ENCODE data around the gene MAD1L1. TPM values are rescaled to one million over a fixed set of nuclear protein-coding genes. Genes with fewer than 3 reads are reported as not detected.
"Not testable (repeated sequence)": the region's sequence is repeated elsewhere in the genome, so short reads cannot be mapped to it uniquely, and the experiment has no call there.

MAD1L1 gene
- total and polyA plus RNA-seq, 2 of the 8 experiments (the other 6 are each of a cell fraction or from before 2014, with no cell fraction given): 40.4 to 44.6 TPM

- H3K27ac ChIP-seq (ENCODE audit: low read depth, low read length); POLR2A ChIA-PET (ENCODE audit: partially characterized antibody); H3K56ac ChIP-seq (replicated peaks; ENCODE audit: insufficient read length, low read depth, low read length): not testable (repeated sequence)
Observed at GRCh38 chr7:1825647-1825896, 407.2 kb downstream of the MAD1L1 start.

GRCh38 chr7:1824882-1825646 is 407.7 kb downstream of the MAD1L1 start:
- H3K79me2 ChIP-seq (ENCODE audit: control insufficient read depth in 1 of 2, insufficient read depth in 2 of 2, low read length in 2 of 2); FAIRE-seq; H3K27me3 ChIP-seq (replicated peaks in 1 of 4; ENCODE audit: control insufficient read depth in 3 of 4, extremely low read depth in 1 of 4, insufficient read depth in 3 of 4, low read length in 3 of 4); H3K4ac ChIP-seq (replicated peaks; ENCODE audit: insufficient read length, low read depth, low read length); H3K23me2 ChIP-seq (ENCODE audit: low read depth, low read length); H3K27ac ChIP-seq (ENCODE audit: low read depth, low read length); H3K56ac ChIP-seq (replicated peaks; ENCODE audit: insufficient read length, low read depth, low read length); H2BK120ac ChIP-seq (replicated peaks; ENCODE audit: low read depth, low read length); H4K5ac ChIP-seq (ENCODE audit: insufficient read length, low read depth, low read length); H2AFZ ChIP-seq (ENCODE audit: low read length); H3K14ac ChIP-seq (ENCODE audit: insufficient read length); H3K4me1 ChIP-seq (replicated peaks in 1 of 4; ENCODE audit: control insufficient read depth in 3 of 4, insufficient read depth in 4 of 4, low read length in 3 of 4); H3K36me3 ChIP-seq (ENCODE audit: control insufficient read depth in 2 of 4, insufficient read depth in 4 of 4, low read length in 3 of 4); H4K91ac ChIP-seq (replicated peaks; ENCODE audit: insufficient read length, low read length); H4K20me1 ChIP-seq (replicated peaks in 1 of 2; ENCODE audit: control insufficient read depth in 1 of 2, insufficient read depth in 2 of 2, low read length in 2 of 2); H3K18ac ChIP-seq (ENCODE audit: extremely low read depth, low read length); H3K23ac ChIP-seq (ENCODE audit: insufficient read length); H3K9me3 ChIP-seq (ENCODE audit: insufficient read depth in 2 of 2, low read depth in 1 of 2, low read length in 1 of 2); H2BK12ac ChIP-seq (ENCODE audit: low read depth, low read length); H2AK5ac ChIP-seq (ENCODE audit: low read depth, low read length); H3K4me2 ChIP-seq (ENCODE audit: insufficient read depth in 1 of 2, low read depth in 2 of 2, low read length in 2 of 2); H3K4me3 ChIP-seq (ENCODE audit: extremely low read depth in 1 of 4, insufficient read depth in 2 of 4, low read depth in 3 of 4, low read length in 4 of 4); H2BK20ac ChIP-seq (ENCODE audit: low read length); H3K79me1 ChIP-seq (ENCODE audit: low read depth, low read length); H2BK5ac ChIP-seq (ENCODE audit: low read depth, low read length); POLR2A ChIA-PET (ENCODE audit: partially characterized antibody); H2BK15ac ChIP-seq (ENCODE audit: low read length); H4K8ac ChIP-seq (ENCODE audit: extremely low read depth, insufficient read depth, low read length); H3K9ac ChIP-seq (replicated peaks in 1 of 4; ENCODE audit: extremely low read depth in 1 of 4, low read depth in 3 of 4, low read length in 3 of 4): not testable (repeated sequence)
- CTCF ChIA-PET (ENCODE audit: partially characterized antibody): interaction anchor here (1.7 kb wide), 1 partner anchor 10 kb away, joined by 3 read pairs; no protein-coding TSS in a partner anchor
- WGBS, 2 experiments (ENCODE audit: extremely low coverage in 1 of 2, insufficient coverage in 1 of 2, insufficient read length in 1 of 2, insufficient replicate concordance in 2 of 2, low coverage in 1 of 2, low lambda C conversion rate in 2 of 2, missing lambda C conversion rate in 1 of 2): 89% methylated on average over 27 of the region's 28 CpGs; no CpG with 5 or more reads in 1 of the 2 experiments
- DNase-seq (ENCODE audit: low read depth in 1 of 2, low spot score in 2 of 2): peak in 1 of 2 experiments; percentile 37

More at GRCh38 chr7:1825647-1825896, 407.2 kb downstream of the MAD1L1 start:
- H3K4me2 ChIP-seq (ENCODE audit: insufficient read depth in 1 of 2, low read depth in 2 of 2, low read length in 2 of 2); H2BK120ac ChIP-seq (replicated peaks; ENCODE audit: low read depth, low read length); H3K9me3 ChIP-seq (ENCODE audit: insufficient read depth in 2 of 2, low read depth in 1 of 2, low read length in 1 of 2); H3K4ac ChIP-seq (replicated peaks; ENCODE audit: insufficient read length, low read depth, low read length); H2AFZ ChIP-seq (ENCODE audit: low read length); H4K20me1 ChIP-seq (replicated peaks in 1 of 2; ENCODE audit: control insufficient read depth in 1 of 2, insufficient read depth in 2 of 2, low read length in 2 of 2); H2BK20ac ChIP-seq (ENCODE audit: low read length); H3K4me3 ChIP-seq (ENCODE audit: extremely low read depth in 1 of 4, insufficient read depth in 2 of 4, low read depth in 3 of 4, low read length in 4 of 4); H3K4me1 ChIP-seq (replicated peaks in 1 of 4; ENCODE audit: control insufficient read depth in 3 of 4, insufficient read depth in 4 of 4, low read length in 3 of 4); H2BK5ac ChIP-seq (ENCODE audit: low read depth, low read length); H2BK15ac ChIP-seq (ENCODE audit: low read length); FAIRE-seq; H3K18ac ChIP-seq (ENCODE audit: extremely low read depth, low read length); H3K79me2 ChIP-seq (ENCODE audit: control insufficient read depth in 1 of 2, insufficient read depth in 2 of 2, low read length in 2 of 2); H2BK12ac ChIP-seq (ENCODE audit: low read depth, low read length); H3K79me1 ChIP-seq (ENCODE audit: low read depth, low read length); H3K9ac ChIP-seq (replicated peaks in 1 of 4; ENCODE audit: extremely low read depth in 1 of 4, low read depth in 3 of 4, low read length in 3 of 4); H4K5ac ChIP-seq (ENCODE audit: insufficient read length, low read depth, low read length); H3K23ac ChIP-seq (ENCODE audit: insufficient read length); H3K23me2 ChIP-seq (ENCODE audit: low read depth, low read length); H3K36me3 ChIP-seq (ENCODE audit: control insufficient read depth in 2 of 4, insufficient read depth in 4 of 4, low read length in 3 of 4); DNase-seq (ENCODE audit: low read depth in 1 of 2, low spot score in 2 of 2); H3K14ac ChIP-seq (ENCODE audit: insufficient read length); H2AK5ac ChIP-seq (ENCODE audit: low read depth, low read length); H3K27me3 ChIP-seq (replicated peaks in 1 of 4; ENCODE audit: control insufficient read depth in 3 of 4, extremely low read depth in 1 of 4, insufficient read depth in 3 of 4, low read length in 3 of 4); H4K8ac ChIP-seq (ENCODE audit: extremely low read depth, insufficient read depth, low read length); H4K91ac ChIP-seq (replicated peaks; ENCODE audit: insufficient read length, low read length): not testable (repeated sequence)
- CTCF ChIA-PET (ENCODE audit: partially characterized antibody): interaction anchor here (0.6 to 1.7 kb wide), 2 partner anchors 10 to 60 kb away, joined by 3 read pairs; no protein-coding TSS in a partner anchor
- WGBS, 2 experiments (ENCODE audit: extremely low coverage in 1 of 2, insufficient coverage in 1 of 2, insufficient read length in 1 of 2, insufficient replicate concordance in 2 of 2, low coverage in 1 of 2, low lambda C conversion rate in 2 of 2, missing lambda C conversion rate in 1 of 2): 84% methylated on average over 4 of the region's 4 CpGs; no CpG with 5 or more reads in 1 of the 2 experiments
